ENCODE measurements around the gene GJC1. TPM values are rescaled to one million over a fixed set of nuclear protein-coding genes. Genes with fewer than 3 reads are reported as not detected.
"Not testable (repeated sequence)": the region's sequence is repeated elsewhere in the genome, so short reads cannot be mapped to it uniquely, and the experiment has no call there.

GJC1 gene
- total and polyA plus RNA-seq, 2 donors = 21.8 to 63.2 TPM

DNA sequence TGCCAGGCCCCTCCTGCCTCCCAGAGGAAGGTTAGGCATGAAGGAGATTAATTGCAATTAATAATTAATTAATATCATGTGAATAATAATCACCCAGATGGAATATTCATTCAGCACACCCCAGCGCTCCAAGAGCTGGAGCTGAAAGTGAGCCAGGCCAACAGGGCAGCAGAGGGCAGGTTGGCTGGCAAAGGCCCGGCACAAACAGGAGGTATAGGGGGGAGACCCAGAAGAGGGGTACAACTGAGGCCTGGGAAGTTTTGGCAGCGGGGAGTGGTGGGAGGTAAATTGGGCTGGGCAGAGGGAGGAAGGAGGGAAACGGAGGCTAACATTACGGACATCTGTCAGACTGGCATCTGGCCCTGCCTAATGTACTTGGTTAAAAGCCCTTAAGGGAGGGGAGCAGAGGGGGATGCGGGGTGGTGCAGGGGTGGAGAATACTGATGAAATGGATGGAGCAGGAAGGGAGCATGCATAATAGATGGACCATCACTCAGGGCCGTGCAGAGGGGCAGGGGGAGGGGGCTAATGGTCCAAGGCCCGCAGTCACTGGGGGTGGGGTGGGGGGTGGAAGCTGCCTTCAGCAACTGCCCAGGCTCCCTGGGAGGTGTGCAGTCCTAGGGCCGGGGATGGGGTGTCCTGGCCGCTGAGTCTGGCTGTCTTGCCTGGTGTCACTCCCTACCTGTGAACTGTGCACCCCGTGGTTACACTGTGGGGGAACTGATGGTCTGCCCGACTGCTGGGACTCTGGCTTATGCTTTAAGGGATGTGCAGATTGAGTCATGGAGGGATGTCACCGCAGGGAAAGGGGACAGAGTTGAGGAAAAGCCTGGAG, 69.4 kb downstream of the GJC1 start:
- WGBS = 78% methylated on average over 13 of the region's 13 CpGs
- H3K4me1 ChIP-seq (ENCODE audit: insufficient read depth) = no peaks in the 10 kb centered on the region
- no peak for DNase-seq (ENCODE audit: extremely low spot score)
- H3K4me3 ChIP-seq (ENCODE audit: low read depth, low read length) = no peak overlapping the region
- no peak overlapping the region for H3K27ac ChIP-seq (ENCODE audit: low read depth)
- no peaks in the 10 kb centered on the region for H3K36me3 ChIP-seq (ENCODE audit: insufficient read depth)

DNA sequence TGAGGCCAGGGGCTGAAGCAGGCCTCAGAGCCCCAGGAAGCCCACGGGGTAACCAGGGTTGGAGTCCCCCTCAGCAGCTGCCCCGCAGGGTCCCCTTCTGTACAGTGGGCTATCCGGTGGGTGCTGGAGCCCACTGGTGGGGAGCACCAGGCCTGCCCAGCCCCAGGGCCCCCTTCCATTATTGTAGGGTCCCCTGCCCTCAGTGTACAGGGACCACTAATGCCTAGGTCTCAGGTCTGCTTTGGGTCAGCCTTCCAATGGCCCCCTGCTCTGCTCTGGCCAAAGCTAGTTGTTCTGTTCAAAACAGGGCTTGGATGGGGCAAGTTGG, 70.2 kb downstream of the GJC1 start:
- Histone ChIP-seq H3K4me3 (ENCODE audit: low read depth, low read length) (no peak overlapping the region), H3K27ac (ENCODE audit: low read depth) (no peak overlapping the region), H3K36me3 (ENCODE audit: insufficient read depth) (no peaks in the 10 kb centered on the region), H3K4me1 (ENCODE audit: insufficient read depth) (no peaks in the 10 kb centered on the region)
- WGBS = 71% methylated on average over 3 of the region's 3 CpGs
- no peak for DNase-seq (ENCODE audit: extremely low spot score)

DNA sequence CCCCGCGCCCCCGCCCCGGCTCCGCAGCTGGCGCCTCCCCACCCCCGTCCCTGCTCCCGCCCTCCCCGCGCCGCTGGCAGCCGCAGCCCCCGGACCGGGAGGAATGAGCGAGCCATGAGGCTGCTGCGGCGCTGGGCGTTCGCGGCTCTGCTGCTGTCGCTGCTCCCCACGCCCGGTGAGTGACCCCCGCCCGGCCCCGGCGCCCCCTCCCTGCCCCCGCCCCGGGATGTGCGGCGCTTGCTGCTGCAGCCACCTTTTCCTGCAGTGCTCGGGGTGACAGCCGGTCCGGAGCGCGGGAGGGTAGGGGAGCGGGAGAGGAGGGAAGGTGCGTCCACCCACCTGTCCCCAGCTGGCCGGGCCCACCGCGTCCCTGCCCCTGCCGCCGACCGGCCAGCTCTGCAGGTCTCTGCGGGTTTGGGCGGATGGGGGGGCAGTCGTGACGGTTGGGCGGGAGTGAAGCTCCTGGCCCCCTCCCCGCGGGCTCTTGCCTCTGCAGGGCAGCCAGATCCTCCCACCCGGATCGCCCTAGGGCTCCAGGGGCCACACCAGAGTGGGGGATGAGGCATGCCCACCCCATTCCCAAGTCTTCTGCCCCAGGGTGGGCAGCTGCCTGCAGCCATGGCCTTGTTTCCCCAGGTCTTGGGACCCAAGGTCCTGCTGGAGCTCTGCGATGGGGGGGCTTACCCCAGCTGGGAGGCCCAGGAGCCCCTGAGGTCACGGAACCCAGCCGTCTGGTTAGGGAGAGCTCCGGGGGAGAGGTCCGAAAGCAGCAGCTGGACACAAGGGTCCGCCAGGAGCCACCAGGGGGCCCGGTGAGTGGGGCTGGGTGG, 70.8 kb downstream of the GJC1 start:
- DNase-seq (ENCODE audit: extremely low spot score) = no peak
- no peaks in the 10 kb centered on the region for H3K36me3 ChIP-seq (ENCODE audit: insufficient read depth)
- peak overlapping the region; percentile 59 for H3K4me3 ChIP-seq (ENCODE audit: low read depth, low read length)
- H3K4me1 ChIP-seq (ENCODE audit: insufficient read depth) = no peaks in the 10 kb centered on the region
- H3K27ac ChIP-seq (ENCODE audit: low read depth) = no peak overlapping the region
- 6% methylated on average over 60 of the region's 60 CpGs for WGBS

DNA sequence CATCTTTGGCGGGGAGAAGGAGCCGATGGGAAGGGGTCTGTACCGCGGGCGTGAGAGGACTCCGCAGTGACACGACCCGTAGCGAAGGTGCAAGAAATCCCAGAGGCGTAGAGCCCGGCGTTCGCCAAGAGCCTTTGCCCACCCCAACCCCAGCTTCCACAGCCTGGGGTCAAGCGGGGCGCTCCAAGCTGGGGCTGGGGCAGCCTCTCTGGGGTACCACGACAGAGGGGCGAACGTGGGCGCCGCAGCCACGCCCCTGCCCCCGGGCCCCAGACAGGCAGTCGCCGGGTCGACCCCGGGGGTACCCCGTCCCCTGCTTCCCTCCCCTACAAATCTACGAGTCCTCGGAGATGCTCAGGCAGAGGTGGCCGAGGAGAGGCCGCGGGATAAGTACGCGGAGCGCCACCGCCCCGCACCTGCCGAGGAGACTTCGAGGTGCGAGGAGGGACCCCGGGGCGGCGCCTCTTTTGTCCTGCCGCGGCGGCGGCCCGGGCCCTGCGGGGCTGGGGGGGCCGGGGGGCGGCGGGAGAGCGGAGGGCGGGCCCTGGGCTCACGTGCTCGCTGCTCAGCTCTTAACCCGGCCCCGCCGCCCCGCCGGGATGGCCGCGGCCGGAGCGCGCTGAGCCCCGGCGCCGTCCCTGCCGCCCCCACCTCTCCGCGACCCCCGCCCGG, 71.5 kb downstream of the GJC1 start, which contains the start of gene ADAM11:
TSS of gene ADAM11 (plus strand) at position 575 of the 672 bp plus-strand sequence. CDS start 212 bp downstream, outside the sequence.
- Histone ChIP-seq H3K4me3 (ENCODE audit: low read depth, low read length) (peak within 1 kb of the TSS; percentile 59), H3K36me3 (ENCODE audit: insufficient read depth) (no peaks in the 10 kb centered on the region), H3K27ac (ENCODE audit: low read depth) (no peak within 1 kb of the TSS), H3K4me1 (ENCODE audit: insufficient read depth) (no peaks in the 10 kb centered on the region)
- 5% methylated on average over 74 of the region's 74 CpGs for WGBS
- DNase-seq (ENCODE audit: extremely low spot score) = no peak

DNA sequence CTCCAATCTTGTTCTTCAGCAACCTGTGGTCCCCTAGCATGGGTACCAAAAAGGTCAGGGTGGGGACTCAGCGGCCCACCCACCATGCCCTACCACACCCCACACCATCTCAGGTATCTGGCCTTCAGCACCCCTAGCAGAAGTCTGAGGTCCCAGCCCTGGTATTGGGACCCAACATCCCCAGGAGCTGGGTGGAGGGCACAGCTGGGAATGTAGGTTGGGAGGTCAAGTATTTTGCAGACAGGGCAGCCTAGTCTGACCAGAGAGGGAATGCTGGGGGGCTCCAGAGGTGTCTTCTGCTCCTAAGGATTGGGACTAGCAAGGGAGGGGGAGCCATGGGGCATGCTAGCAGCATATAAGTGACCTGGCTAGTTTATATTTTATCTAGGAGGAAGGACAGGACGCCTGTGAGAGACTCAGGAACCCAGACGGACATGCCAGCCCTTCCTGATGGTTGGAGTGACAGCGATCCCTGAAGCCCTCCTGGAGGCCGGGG, 72.1 kb downstream of the GJC1 start:
- Histone ChIP-seq H3K4me3 (ENCODE audit: low read depth, low read length) (no peak overlapping the region), H3K4me1 (ENCODE audit: insufficient read depth) (no peaks in the 10 kb centered on the region), H3K27ac (ENCODE audit: low read depth) (no peak overlapping the region), H3K36me3 (ENCODE audit: insufficient read depth) (no peaks in the 10 kb centered on the region)
- WGBS = 55% methylated on average over 5 of the region's 5 CpGs
- no peak for DNase-seq (ENCODE audit: extremely low spot score)

DNA sequence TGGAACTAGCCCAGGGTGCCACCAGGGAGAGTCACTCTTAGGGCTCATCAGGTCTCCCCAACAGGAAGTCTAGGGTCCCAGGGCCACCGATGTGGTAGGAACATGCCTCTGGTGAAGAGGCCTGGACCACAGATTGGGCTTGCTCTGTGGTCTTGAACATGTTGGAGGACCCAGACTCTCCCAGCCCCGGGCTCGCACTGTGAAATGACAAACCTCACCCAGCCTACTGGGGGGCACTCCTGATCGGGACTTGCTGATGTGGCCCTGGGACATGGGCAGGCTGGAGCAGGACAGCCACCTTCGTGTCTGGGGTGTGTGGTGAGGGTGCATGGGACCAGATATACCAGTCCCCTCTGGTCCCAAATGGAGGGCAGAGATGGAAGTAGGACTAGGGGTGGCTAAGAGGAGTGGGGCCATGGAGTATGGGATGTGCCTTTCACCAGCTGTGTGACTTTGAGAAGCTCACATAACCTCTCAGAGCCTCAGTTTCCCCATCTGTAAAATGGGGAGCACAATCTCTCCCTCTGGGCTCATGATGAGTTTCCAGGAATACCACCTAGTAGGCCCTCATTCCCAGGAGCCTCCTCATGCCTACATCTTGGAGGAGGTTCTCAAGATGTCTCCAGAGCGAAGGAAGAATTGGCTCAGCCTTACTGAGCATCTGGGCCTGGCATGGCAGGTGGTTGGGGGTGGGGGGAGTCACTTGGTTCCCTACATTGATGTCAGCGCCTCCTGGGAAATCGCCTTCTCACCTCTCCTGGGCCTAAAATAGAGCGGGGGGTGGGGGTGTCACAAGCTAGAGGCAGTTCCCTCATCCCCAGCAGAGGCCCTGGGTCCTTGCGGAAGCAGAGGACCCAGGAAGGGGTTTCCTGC, 72.8 kb downstream of the GJC1 start:
- H3K36me3 ChIP-seq (ENCODE audit: insufficient read depth) = no peaks in the 10 kb centered on the region
- DNase-seq (ENCODE audit: extremely low spot score) = no peak
- no peaks in the 10 kb centered on the region for H3K4me1 ChIP-seq (ENCODE audit: insufficient read depth)
- H3K4me3 ChIP-seq (ENCODE audit: low read depth, low read length) = no peak overlapping the region
- H3K27ac ChIP-seq (ENCODE audit: low read depth) = no peak overlapping the region
- 87% methylated on average over 10 of the region's 10 CpGs for WGBS

DNA sequence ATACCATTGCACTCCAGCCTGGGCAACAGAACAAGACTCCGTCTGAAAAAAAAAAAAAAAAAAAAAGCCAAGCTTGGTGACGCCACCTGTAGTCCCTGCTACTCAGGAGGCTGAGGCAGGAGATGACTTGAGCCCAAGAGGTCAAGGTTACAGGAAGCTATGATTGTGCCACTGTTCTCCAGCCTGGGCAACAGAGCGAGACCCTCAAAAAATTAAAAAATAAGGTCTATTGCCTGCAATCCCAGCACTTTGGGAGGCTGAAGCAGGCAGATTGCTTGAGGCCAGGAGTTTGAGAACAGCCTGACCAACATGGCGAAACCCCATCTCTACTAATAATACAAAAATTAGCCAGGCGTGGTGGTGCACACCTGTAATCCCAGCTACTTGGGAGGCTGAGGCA, 74.9 kb downstream of the GJC1 start:
- not testable (repeated sequence) for DNase-seq (ENCODE audit: extremely low spot score); H3K4me1 ChIP-seq (ENCODE audit: insufficient read depth); H3K36me3 ChIP-seq (ENCODE audit: insufficient read depth); H3K4me3 ChIP-seq (ENCODE audit: low read depth, low read length); H3K27ac ChIP-seq (ENCODE audit: low read depth)
- 91% methylated on average over 5 of the region's 5 CpGs for WGBS

DNA sequence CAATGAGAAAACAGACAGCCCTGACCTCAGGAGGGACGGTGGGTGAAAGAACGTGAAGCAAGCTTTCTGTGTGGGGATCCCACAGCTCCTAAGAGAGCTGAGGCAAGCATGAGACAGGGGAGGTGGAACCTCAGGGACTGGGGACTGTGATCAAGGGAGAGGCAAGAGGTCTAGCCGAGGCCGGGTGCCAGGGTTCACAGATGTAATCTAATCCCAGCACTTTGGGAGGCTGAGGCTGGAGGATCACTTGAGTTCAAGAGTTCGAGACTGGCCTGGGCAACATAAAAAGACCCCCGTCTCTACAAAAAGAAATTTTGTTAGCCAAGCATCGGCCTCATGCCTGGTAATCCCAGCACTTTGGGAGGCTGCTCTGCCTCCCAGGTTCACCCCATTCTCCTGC, 75.8 kb downstream of the GJC1 start:
- no peaks in the 10 kb centered on the region for H3K36me3 ChIP-seq (ENCODE audit: insufficient read depth)
- 73% methylated on average over 7 of the region's 7 CpGs for WGBS
- DNase-seq (ENCODE audit: extremely low spot score) = no peak
- H3K4me1 ChIP-seq (ENCODE audit: insufficient read depth) = no peaks in the 10 kb centered on the region
- H3K4me3 ChIP-seq (ENCODE audit: low read depth, low read length) = no peak overlapping the region
- no peak overlapping the region for H3K27ac ChIP-seq (ENCODE audit: low read depth)

DNA sequence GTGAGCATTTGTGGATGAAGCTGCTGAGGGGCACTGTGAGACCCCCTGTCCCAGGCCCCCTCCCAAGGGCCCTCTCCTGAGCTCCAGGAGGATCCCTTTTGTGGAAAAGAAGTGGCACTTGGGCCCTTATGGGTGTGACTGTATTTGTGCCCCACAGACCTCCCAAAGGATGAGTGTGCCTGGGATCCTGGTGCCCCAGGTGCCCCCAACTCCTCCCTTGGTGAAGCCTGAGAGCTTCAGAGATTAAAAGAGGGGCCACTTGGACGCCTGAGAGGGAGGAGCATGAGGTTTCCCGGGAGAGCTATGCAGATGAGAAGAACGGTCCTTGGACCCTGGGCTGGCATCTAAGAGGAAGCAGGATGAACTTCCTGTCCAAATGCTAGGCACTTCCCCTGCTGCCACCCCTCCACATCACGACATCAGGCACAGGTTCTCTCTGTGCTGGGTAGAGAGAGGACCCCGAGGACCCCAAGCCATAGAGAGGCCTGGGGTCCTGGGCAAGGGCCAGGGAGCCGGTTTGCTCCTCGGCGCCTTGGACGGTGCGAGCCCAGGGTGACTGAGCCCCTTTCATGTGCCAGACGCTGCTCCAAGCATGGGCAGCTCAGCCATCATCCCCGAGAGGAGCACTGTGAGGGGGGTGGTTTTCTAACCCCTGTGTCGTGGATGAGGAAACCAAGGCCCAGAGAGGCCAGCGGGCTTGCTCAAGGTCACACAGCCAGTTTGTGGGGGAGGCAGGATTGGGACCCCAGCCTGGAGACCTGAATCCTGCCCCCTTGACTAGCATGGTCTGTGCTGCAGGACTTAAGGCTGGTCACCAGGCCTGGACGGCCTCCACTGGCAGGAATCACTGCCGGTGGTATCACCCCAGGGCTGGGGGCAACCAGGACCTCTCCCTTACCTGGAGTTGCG, 76.9 kb downstream of the GJC1 start:
- DNase-seq (ENCODE audit: extremely low spot score) = no peak
- no peak overlapping the region for H3K4me3 ChIP-seq (ENCODE audit: low read depth, low read length)
- H3K36me3 ChIP-seq (ENCODE audit: insufficient read depth) = no peaks in the 10 kb centered on the region
- 83% methylated on average over 17 of the region's 17 CpGs for WGBS
- H3K4me1 ChIP-seq (ENCODE audit: insufficient read depth) = no peaks in the 10 kb centered on the region
- no peak overlapping the region for H3K27ac ChIP-seq (ENCODE audit: low read depth)

DNA sequence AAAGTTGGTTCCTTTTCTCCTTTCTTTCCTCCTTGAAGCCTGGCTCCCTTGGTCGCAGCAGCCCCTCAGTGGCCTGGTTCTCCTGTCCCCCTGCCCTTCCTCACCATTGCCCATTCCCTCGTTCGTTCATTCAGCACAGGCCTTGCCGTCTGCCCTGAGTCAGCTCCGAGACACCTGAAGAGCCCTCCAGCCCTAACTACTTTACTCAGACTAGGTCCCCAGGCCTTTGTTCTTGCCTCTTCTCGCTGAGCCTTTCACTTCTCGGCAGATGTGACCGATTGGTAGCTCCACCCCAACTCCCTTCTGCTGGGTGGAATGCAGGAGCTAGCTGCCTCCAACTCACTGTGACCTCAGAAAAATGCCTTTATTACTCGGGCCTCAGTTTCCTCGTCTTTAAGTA, 78.3 kb downstream of the GJC1 start:
- WGBS = 87% methylated on average over 10 of the region's 10 CpGs
- Histone ChIP-seq H3K27ac (ENCODE audit: low read depth) (no peak overlapping the region), H3K4me1 (ENCODE audit: insufficient read depth) (no peaks in the 10 kb centered on the region), H3K4me3 (ENCODE audit: low read depth, low read length) (no peak overlapping the region), H3K36me3 (ENCODE audit: insufficient read depth) (no peaks in the 10 kb centered on the region)
- no peak for DNase-seq (ENCODE audit: extremely low spot score)

DNA sequence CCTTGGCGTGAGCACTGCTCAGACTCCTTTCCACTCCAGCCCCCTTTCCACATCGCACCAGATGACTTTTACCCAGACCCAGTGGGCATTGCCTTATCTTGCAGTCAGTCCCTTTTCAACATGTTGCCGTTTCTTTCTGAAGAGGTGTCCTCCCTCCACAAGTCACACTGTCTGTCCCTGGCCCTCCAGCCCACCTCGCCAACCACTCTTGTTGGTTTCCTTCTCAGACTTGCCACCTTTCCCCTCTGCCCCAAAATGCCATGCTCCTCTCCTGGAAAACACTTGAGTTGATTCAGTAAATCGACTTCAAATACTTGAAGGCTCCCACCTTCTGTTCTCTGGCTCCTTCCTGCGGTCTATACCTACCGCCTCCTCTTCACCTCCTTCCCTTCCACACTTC, 78.8 kb downstream of the GJC1 start:
- H3K36me3 ChIP-seq (ENCODE audit: insufficient read depth) = no peaks in the 10 kb centered on the region
- no peak overlapping the region for H3K4me3 ChIP-seq (ENCODE audit: low read depth, low read length)
- no peak for DNase-seq (ENCODE audit: extremely low spot score)
- WGBS = 94% methylated on average over 7 of the region's 7 CpGs
- H3K4me1 ChIP-seq (ENCODE audit: insufficient read depth) = no peaks in the 10 kb centered on the region
- no peak overlapping the region for H3K27ac ChIP-seq (ENCODE audit: low read depth)

DNA sequence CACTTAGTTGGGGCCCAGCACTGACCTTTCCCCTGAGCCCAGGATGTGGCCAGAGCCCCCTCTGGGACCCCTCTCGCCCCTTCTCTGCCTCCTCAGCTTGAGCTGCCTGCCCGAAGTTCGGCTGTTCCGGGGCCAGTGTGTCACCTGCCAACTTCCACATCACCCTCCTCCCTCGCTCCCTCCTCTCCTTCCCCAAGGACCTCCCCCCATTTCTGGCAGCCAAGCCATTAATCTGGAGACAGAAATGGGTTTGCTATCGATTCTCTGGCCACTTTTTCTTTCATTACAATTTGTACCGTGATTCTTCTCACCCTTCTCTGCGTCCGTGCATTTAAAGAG, 80.1 kb downstream of the GJC1 start:
- WGBS = 63% methylated on average over 9 of the region's 9 CpGs
- DNase-seq (ENCODE audit: extremely low spot score) = no peak
- Histone ChIP-seq H3K27ac (ENCODE audit: low read depth) (no peak overlapping the region), H3K4me3 (ENCODE audit: low read depth, low read length) (no peak overlapping the region), H3K4me1 (ENCODE audit: insufficient read depth) (no peaks in the 10 kb centered on the region), H3K36me3 (ENCODE audit: insufficient read depth) (no peaks in the 10 kb centered on the region)

Data from urinary bladder (tissue), 4 donors.